GM18505 (cell line): Measurements from ENCODE around the gene TBX2.

Source experiments
- ATAC-seq: cut with Tn5 transposase; IDR thresholded peaks from one replicate; pipeline ENCODE4 v1.9.1; 2021; ENCODE audit not compliant: unreplicated experiment
- POLR2A ChIP-seq: IDR thresholded peaks from 4 replicates; pipeline ENCODE4 v1.6.1; 2011; ENCODE audit warnings: borderline replicate concordance; ENCODE audit not compliant: insufficient read depth, insufficient read length; ENCODE audit errors: extremely low read depth

Gene TBX2

GRCh38 chr17:61404913-61405685 is 5.5 kb downstream of the TBX2 start:
- TF ChIP-seq POLR2A = no peak
- ATAC-seq = no peak

GRCh38 chr17:61405686-61406536 is 6.3 kb downstream of the TBX2 start:
- TF ChIP-seq POLR2A = no peak
- no peak for ATAC-seq

DNA sequence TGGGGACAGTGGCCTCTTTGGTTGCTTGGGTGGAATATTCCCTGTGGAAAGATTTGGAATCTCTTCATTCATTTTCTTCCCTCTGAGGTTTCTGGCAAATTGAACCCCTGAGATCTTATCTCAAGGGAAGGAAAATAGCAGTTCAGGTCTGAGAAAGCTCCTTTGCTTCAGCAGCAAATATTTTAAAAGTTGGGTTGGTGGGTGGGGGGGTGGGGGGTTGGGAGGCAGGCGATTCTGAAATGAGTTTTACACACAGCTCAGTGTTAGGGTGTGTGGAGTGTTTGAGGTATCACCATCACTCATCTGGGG is 6.8 kb downstream of the TBX2 start:
- ATAC-seq = no peak
- no peak for TF ChIP-seq POLR2A

DNA sequence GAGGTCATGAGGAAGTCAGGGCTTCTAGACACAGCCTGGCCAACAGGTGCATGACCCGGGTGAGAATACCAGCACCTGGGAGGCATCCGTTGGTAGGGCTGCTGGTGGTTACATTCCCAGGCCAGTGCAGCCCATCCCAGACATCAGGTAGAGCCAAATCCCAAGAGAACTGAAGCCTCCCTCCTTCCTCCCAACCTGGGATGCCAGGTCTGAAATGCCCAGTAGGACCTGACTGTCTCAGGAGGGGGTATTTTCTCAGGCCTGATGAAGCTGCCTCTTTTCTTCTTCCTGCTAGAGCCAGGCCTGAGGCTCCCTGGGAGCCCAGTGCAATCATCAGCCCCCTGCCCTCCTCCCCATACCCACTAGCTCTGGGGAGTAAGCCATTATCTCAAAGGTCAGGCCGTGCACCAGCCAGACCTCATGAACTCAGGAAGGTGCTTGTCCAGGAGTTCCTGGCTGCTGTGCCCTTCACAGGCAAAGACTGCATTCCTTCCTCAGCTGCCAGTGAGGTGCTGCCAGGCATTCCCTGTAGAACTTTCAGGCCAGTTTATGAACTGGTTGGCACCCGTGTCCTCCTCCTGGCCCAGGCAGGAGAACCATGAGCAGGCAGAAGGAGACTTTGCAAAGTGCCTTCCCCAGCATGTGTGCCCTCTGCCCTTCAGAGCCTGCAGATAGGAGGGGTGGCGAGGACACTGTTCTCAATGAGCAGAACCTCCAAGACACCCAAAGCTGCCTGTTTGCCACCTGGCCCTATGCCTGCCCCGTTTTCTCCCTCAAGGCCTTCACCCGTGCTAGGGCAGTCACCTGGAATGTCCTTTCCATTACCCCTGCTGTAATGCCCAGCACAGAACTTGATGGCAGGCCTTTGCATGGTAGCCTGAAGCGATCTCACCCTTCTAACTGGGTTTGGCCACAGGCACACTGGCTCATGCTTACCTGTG is 7.6 kb downstream of the TBX2 start:
- ATAC-seq = no peak
- no peak for TF ChIP-seq POLR2A

GRCh38 chr17:61408151-61409041 is 8.8 kb downstream of the TBX2 start:
- no peak for TF ChIP-seq POLR2A
- no peak for ATAC-seq

- ATAC-seq = no peak
- no peak for TF ChIP-seq POLR2A
These were observed 9.9 kb downstream of the TBX2 start for GRCh38 chr17:61409301-61410112.

- no peak for ATAC-seq
- TF ChIP-seq POLR2A = no peak
These were observed 10.7 kb downstream of the TBX2 start for GRCh38 chr17:61410141-61411010.

- ATAC-seq = no peak
These were observed 11.3 kb downstream of the TBX2 start for GRCh38 chr17:61411011-61411260.

DNA sequence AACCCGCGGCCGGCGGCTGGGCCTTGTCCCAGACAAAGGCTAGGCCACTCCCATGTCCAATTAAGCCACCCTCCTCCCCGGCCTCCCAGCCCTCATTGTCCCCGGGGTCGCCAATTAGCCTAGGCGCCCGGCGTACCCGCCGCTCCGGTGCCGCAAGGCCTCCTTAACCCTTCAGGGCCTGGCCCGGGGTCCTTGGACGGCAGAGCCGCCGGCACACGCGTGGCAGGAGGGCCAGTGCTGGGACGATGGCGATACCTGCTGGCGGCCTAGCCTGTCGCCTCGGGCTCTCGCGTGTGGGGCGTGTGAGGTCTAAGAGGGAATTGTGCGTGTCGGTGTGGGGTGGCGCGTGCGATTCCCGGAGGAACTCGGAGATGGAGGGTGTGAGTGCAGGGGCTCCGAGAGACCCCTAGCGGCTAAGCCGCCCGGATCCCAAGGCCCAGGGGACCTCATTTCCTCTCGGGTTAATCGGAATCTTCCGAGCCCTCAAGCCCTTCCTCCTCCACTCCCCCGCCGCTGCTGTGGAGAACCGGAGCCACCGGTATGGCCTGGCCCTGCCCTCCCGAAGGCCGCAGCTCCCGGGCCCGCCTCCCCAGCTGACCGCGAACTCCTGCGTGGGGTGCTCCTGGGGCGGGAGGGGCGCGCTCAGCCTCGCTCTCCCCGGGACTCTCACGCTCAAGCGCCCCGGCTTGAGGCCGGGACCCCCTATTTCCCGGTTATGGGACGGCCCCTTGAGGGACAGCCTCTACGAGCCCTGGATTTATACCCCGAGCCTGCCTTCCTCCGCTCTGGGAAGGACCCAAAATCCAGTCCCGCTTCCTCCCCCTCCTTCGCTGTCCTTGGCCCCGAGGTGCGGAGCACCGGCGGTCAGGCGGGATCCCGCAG is 11.9 kb downstream of the TBX2 start:
- ATAC-seq = no peak
- no peak for TF ChIP-seq POLR2A

More at GRCh38 chr17:61411011-61411260, 11.3 kb downstream of the TBX2 start:
- TF ChIP-seq POLR2A = no peak
